Heart left ventricle (tissue), 16 donors: ENCODE results near the gene TTC27. TPM values are rescaled to one million over a fixed set of nuclear protein-coding genes. Genes with fewer than 3 reads are reported as not detected.

Experiments used
- ATAC-seq, 4 donors: fragments of 200-7000 bp; cut with Tn5 transposase; one replicate each; pipeline ENCODE4 v1.9.1; 2020 to 2022; ENCODE audit warnings: moderate library complexity in 4 of 4, mild to moderate bottlenecking in 3 of 4, moderate number of reproducible peaks in 1 of 4
- DNase-seq, 5 donors: peaks; one replicate each; pipeline ENCODE4 v3.0.0-alpha.2; 2020
- H3K27ac ChIP-seq, 12 donors: fragments of 200-600 bp; sonication (generic) in 4 of 12; one replicate each; pipeline versions ENCODE4 v1.5.0 to v1.8.0; 2016 to 2022; ENCODE audit warnings: mild to moderate bottlenecking in 2 of 12
- H3K27me3 ChIP-seq, 9 donors: fragments of 200-600 bp; sonication (generic) in 2 of 9; one replicate each; pipeline versions ENCODE4 v1.5.1 to v1.8.0; 2016 to 2022; ENCODE audit warnings: mild to moderate bottlenecking in 3 of 9
- H3K36me3 ChIP-seq, 9 donors: fragments of 200-600 bp; sonication (generic) in 2 of 9; one replicate each; pipeline versions ENCODE4 v1.5.0 to v1.8.0; 2018 to 2022; ENCODE audit warnings: mild to moderate bottlenecking in 2 of 9
- H3K4me1 ChIP-seq, 12 donors: fragments of 200-600 bp; sonication (generic) in 4 of 12; one replicate each; pipeline versions ENCODE4 v1.5.0 to v1.8.0; 2016 to 2022; ENCODE audit warnings: mild to moderate bottlenecking in 3 of 12
- H3K4me3 ChIP-seq, 12 donors: fragments of 200-600 bp; sonication (generic) in 4 of 12; one replicate each; pipeline versions ENCODE4 v1.5.0 to v1.8.0; 2017 to 2022; ENCODE audit warnings: mild to moderate bottlenecking in 9 of 12, moderate library complexity in 4 of 12
- H3K9me3 ChIP-seq, 12 donors: fragments of 200-600 bp; sonication (generic) in 4 of 12; one replicate each; pipeline versions ENCODE4 v1.5.0 to v1.8.0; 2016 to 2022; ENCODE audit warnings: mild to moderate bottlenecking in 1 of 12
- POLR2A ChIP-seq, 2 donors: fragments of 450-650 bp; IDR thresholded peaks; one replicate each; pipeline ENCODE4 v1.6.1; 2017; ENCODE audit warnings: antibody characterized with exemption in 2 of 2, mild to moderate bottlenecking in 2 of 2, moderate library complexity in 2 of 2
- WGBS, 4 donors: extraction: QIAGEN DNeasy Blood & Tissue Kit in 2 of 4; methylation state at CpG; one replicate each; pipeline versions ENCODE4 v1.1.5 to v1.1.7; 2013 to 2018; 5-methylcytosine and 5-hydroxymethylcytosine counted together
- intact Hi-C, 10 donors: fragments of 100-400 bp; cut with DNase I; formaldehyde crosslinking; loops; one replicate each; pipeline versions ENCODE4 v1.11.1 to v1.14.2; 2022
- polyA plus RNA-seq, 2 donors: library from polyadenylated mRNA; stranded (reverse); fragments of 200-250 nt; gene quantifications; one replicate each; pipeline ENCODE4 v1.2.3, GENCODE V29; 2013
- total RNA-seq, 9 donors: library from RNA; depleted of rRNA in 2 of 9; stranded (reverse); fragments of >200 nt in 2 of 9; fragmentation: NEBNext Ultra II Directional in 3 of 9; extraction: Animal tissue kit (Norgen Biotek cat#: 25700) in 3 of 9; gene quantifications; one replicate each; pipeline versions ENCODE4 v1.1.0 to v1.2.4, GENCODE V29; 2016 to 2023
- TF ChIP-seq, protein P1 (sequence below), 12 donors: fragments of 200-600 bp; sonication (generic) in 4 of 12; IDR thresholded peaks; one replicate each; pipeline versions ENCODE4 v1.5.0 to v1.8.0; 2018 to 2022; ENCODE audit warnings: antibody characterized with exemption in 12 of 12, mild to moderate bottlenecking in 5 of 12
- donor health status: ischemic (EF 13 %, LVEDD 7.1; RV severe dilation, severe dysfunction).
- donor health status: healthy with polysubstance abuse.
- donor health status: DM: no; HTN: yes; CAD: no.
- donor health status: DM: no; HTN: no; CAD: no.
- donor health status: ischemic (EF 25% LVEDD 6.9; RV normal size, moderate dysfunction).
- donor health status: ischemic (EF 25% LVEDD 5.7; RV mildly dilated, moderate dysfunction).
- donor health status: healthy.
- donor health status: DM: yes; HTN: yes; CAD: no.
- donor health status: ischemic (EF 35%, LVEDD 5.7; RV mildly dilated, moderate dysfunction).
- donor health status: nonischemic (EF 11% LVEDD 7.7; RV severe dilation, severe dysfunction).
- donor health status: DM: yes; HTN: yes; CAD: no.
- donor health status: PGD.
- donor health status: ischemic (EF 29% LVEDD 5.4; RV normal size, mild dysfunction).
- donor health status: nonischemic (EF 23%, LVEDD 6.1; RV moderate dilation, normal function).

TTC27 gene
- total and polyA plus RNA-seq, 11 donors = 5.2 to 18.1 (median 11.0) TPM

DNA sequence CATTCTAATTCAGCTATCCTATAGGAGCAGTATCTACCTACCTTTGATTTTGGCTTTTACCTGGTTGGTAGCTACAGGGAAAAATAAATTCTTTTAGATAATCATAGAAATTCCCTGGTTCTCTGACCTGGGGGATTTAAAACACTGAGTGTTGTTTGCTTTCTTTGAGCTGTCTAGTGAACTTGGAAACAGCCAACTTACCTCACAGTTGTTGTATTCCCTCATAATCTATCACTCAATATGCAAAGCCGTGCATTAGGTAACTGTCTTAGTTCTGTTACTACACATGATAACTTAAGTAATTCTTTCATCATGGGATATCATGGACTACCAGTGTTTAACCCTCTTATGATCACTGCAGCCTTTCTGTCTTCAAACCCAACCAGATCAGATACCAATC lies 127.8 kb downstream of the TTC27 start:
- Histone ChIP-seq H3K27ac (no peak overlapping the region), H3K4me3 (peak overlapping the region in 1 of 12 donors; percentile 27)

GRCh38 chr2:32756074-32756727 lies 128.4 kb downstream of the TTC27 start:
- Histone ChIP-seq H3K4me1 (peaks cover 0 to 18% (median 11%) of the 10 kb centered on the region in 12 donors), H3K4me3 (peak overlapping the region in 3 of 12 donors; percentile 8 to 27 (median 15)), H3K9me3 (no peaks in the 10 kb centered on the region), H3K27ac (peak overlapping the region in 1 of 12 donors; percentile 18), H3K27me3 (no peaks in the 10 kb centered on the region), H3K36me3 (peaks cover 0 to 22% (median 8%) of the 10 kb centered on the region in 9 donors)
- WGBS, 4 donors = 86 to 88% (median 87%) methylated on average over 7 of the region's 7 CpGs
- TF ChIP-seq POLR2A (IDR thresholded peaks at IDR 0.05) = no peak
- TF ChIP-seq, protein P1, sequence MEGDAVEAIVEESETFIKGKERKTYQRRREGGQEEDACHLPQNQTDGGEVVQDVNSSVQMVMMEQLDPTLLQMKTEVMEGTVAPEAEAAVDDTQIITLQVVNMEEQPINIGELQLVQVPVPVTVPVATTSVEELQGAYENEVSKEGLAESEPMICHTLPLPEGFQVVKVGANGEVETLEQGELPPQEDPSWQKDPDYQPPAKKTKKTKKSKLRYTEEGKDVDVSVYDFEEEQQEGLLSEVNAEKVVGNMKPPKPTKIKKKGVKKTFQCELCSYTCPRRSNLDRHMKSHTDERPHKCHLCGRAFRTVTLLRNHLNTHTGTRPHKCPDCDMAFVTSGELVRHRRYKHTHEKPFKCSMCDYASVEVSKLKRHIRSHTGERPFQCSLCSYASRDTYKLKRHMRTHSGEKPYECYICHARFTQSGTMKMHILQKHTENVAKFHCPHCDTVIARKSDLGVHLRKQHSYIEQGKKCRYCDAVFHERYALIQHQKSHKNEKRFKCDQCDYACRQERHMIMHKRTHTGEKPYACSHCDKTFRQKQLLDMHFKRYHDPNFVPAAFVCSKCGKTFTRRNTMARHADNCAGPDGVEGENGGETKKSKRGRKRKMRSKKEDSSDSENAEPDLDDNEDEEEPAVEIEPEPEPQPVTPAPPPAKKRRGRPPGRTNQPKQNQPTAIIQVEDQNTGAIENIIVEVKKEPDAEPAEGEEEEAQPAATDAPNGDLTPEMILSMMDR (IDR thresholded peaks at IDR 0.05) = no peak
- no peak for ATAC-seq
- intact Hi-C loops = no loop called here
- DNase-seq = no peak

More for the DNA sequence above, 127.8 kb downstream of the TTC27 start:
- no peak for TF ChIP-seq POLR2A (IDR thresholded peaks at IDR 0.05)
- TF ChIP-seq, protein P1 (IDR thresholded peaks at IDR 0.05) = no peak
- peaks cover 0 to 22% (median 8%) of the 10 kb centered on the region in 9 donors for H3K36me3 ChIP-seq
- no peak for ATAC-seq
- WGBS, 4 donors = 95 to 97% (median 96%) methylated on average over 1 of the region's 1 CpG
- H3K27me3 ChIP-seq = no peaks in the 10 kb centered on the region
- DNase-seq = no peak
- H3K9me3 ChIP-seq = no peaks in the 10 kb centered on the region
- intact Hi-C loops = no loop called here
- H3K4me1 ChIP-seq = peaks cover 0 to 18% (median 10%) of the 10 kb centered on the region in 12 donors

DNA sequence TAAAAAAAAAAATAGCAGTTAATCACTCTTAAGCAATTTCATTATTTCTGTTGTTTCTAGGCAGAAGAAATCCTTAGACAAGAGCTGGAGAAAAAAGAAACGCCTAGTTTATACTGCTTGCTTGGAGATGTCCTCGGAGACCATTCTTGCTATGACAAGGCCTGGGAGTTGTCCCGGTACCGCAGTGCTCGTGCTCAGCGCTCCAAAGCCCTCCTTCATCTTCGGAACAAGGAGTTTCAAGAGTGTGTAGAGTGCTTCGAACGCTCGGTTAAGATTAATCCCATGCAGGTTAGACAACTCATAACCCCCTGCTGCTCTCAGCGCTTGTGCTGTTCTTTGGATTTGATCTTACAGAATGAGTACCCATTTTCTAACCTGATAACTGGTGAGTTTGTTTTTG lies 130.4 kb downstream of the TTC27 start:
- WGBS, 4 donors = 73 to 75% (median 74%) methylated on average over 11 of the region's 11 CpGs
- H3K36me3 ChIP-seq = peaks cover 0 to 22% (median 8%) of the 10 kb centered on the region in 9 donors
- ATAC-seq (peak in 3 of 4 donors; percentile 41 to 58 (median 51)), DNase-seq (no peak)
- H3K9me3 ChIP-seq = no peaks in the 10 kb centered on the region
- H3K27ac ChIP-seq = peak overlapping the region in 7 of 12 donors; percentile 1 to 51 (median 17)
- peaks cover 0 to 11% (median 0%) of the 10 kb centered on the region in 12 donors for H3K4me1 ChIP-seq
- TF ChIP-seq, protein P1 (IDR thresholded peaks at IDR 0.05) = no peak
- no peak for TF ChIP-seq POLR2A (IDR thresholded peaks at IDR 0.05)
- H3K27me3 ChIP-seq = no peaks in the 10 kb centered on the region
- peak overlapping the region in 7 of 12 donors; percentile 3 to 39 (median 11) for H3K4me3 ChIP-seq
- intact Hi-C loops = no loop called here

GRCh38 chr2:32760628-32761027 lies 132.8 kb downstream of the TTC27 start:
- H3K9me3 ChIP-seq = no peaks in the 10 kb centered on the region
- ATAC-seq (no peak), DNase-seq (no peak)
- TF ChIP-seq, protein P1 (IDR thresholded peaks at IDR 0.05) = no peak
- TF ChIP-seq POLR2A (IDR thresholded peaks at IDR 0.05) = no peak
- no peak overlapping the region for H3K27ac ChIP-seq
- WGBS, 4 donors = 73 to 91% (median 90%) methylated on average over 4 of the region's 4 CpGs
- H3K27me3 ChIP-seq = no peaks in the 10 kb centered on the region
- peaks cover 0 to 11% (median 0%) of the 10 kb centered on the region in 12 donors for H3K4me1 ChIP-seq
- peaks cover 0 to 22% (median 8%) of the 10 kb centered on the region in 9 donors for H3K36me3 ChIP-seq
- no peak overlapping the region for H3K4me3 ChIP-seq
- intact Hi-C loops = loop anchor here in 2 of 10 donors (10.0 kb wide), 3 partner anchors 206 to 814 kb away; no protein-coding TSS in a partner anchor
